K562 (cell line): ENCODE measurements around the gene HES4. TPM values are rescaled to one million over a fixed set of nuclear protein-coding genes. Genes with fewer than 3 reads are reported as not detected.

ENCODE experiments used
- CEBPG ChIP-seq, 3 experiments: fragments of 200-800 bp in 1 of 3; sonication (Bioruptor generic) in 1 of 3; sonication (generic) in 1 of 3; formaldehyde crosslinking in 1 of 3; IDR thresholded peaks in 2 of 3; conservative IDR thresholded peaks in 1 of 3; 2 replicates each; pipeline versions ENCODE4 v1.6.1 to v1.8.0; 2016 to 2022; ENCODE audit warnings: missing compliant biosample characterization in 2 of 3, missing genetic modification characterization in 2 of 3, mild to moderate bottlenecking in 1 of 3, missing genetic modification reagents in 1 of 3
- CTBP1 ChIP-seq: fragments of 450-650 bp; IDR thresholded peaks from 2 replicates; pipeline ENCODE4 v1.6.1; 2016; ENCODE audit warnings: borderline replicate concordance
- EHMT2 ChIP-seq: fragments of 450-650 bp; IDR thresholded peaks from 2 replicates; pipeline ENCODE4 v1.6.1; 2018; ENCODE audit warnings: antibody characterized with exemption
- ELF2 ChIP-seq: fragments of 250-450 bp; sonication (Bioruptor Pico); IDR thresholded peaks from 2 replicates; pipeline ENCODE4 v1.5.0; 2021; ENCODE audit warnings: mild to moderate bottlenecking
- ELF4 ChIP-seq: fragments of 450-650 bp; formaldehyde crosslinking; IDR thresholded peaks from 2 replicates; pipeline ENCODE4 v1.4.0; 2022; ENCODE audit warnings: missing genetic modification characterization
- GABPB1 ChIP-seq: sonication (generic); formaldehyde crosslinking; IDR thresholded peaks from 2 replicates; pipeline ENCODE4 v1.8.0; 2022; ENCODE audit warnings: mild to moderate bottlenecking, missing genetic modification reagents
- ILF3 ChIP-seq: fragments of 450-650 bp; IDR thresholded peaks from 2 replicates; pipeline ENCODE4 v1.6.1; 2018; ENCODE audit warnings: antibody characterized with exemption, mild to moderate bottlenecking, moderate library complexity, borderline replicate concordance
- KLF10 ChIP-seq: fragments of 250-450 bp; sonication (Bioruptor Pico); IDR thresholded peaks from 2 replicates; pipeline ENCODE4 v1.6.1; 2021; ENCODE audit warnings: matching md5 sums
- MYNN ChIP-seq, 2 experiments: sonication (generic); formaldehyde crosslinking in 1 of 2; IDR thresholded peaks; 2 replicates each; pipeline versions ENCODE4 v1.5.0 to v1.6.1; 2016 to 2020; ENCODE audit warnings: antibody characterized with exemption in 1 of 2, missing genetic modification reagents in 1 of 2
- PCBP2 ChIP-seq: fragments of 200-400 bp; formaldehyde crosslinking; IDR thresholded peaks from 2 replicates; pipeline ENCODE4 v1.6.1; 2018; ENCODE audit warnings: low read length, low read depth, mild to moderate bottlenecking, moderate library complexity; ENCODE audit not compliant: poor library complexity, severe bottlenecking
- SMARCA5 ChIP-seq: fragments of 450-650 bp; IDR thresholded peaks from 2 replicates; pipeline ENCODE4 v1.6.1; 2016
- ZNF224 ChIP-seq: sonication (generic); formaldehyde crosslinking; IDR thresholded peaks from 2 replicates; pipeline ENCODE4 v1.8.0; 2022; ENCODE audit warnings: mild to moderate bottlenecking, missing genetic modification reagents
- polyA plus RNA-seq, 8 experiments: library from polyadenylated mRNA; depleted of rRNA in 4 of 8; stranded (reverse) in 5 of 8; unstranded in 3 of 8; fragments of >200 nt; fragmentation: Nextera tagmentation in 2 of 8; fragmentation: Illumina TruSeq in 1 of 8; extraction: Ambion mirVana in 2 of 8; extraction: Trizol in 1 of 8; gene quantifications; 2 replicates each; pipeline versions ENCODE4 v1.2.1 to v1.2.3, GENCODE V29; 2011 to 2014; ENCODE audit warnings: inconsistent platforms in 1 of 8, missing spikeins in 1 of 8
- total RNA-seq, 7 experiments: library from RNA; depleted of rRNA in 6 of 7; stranded (reverse); fragments of >200 nt in 6 of 7; fragmentation: Illumina TruSeq in 2 of 7; extraction: Trizol in 2 of 7; gene quantifications; 2 replicates each; pipeline versions ENCODE4 v1.2.1 to v1.2.3, GENCODE V29; 2011 to 2021; ENCODE audit warnings: low replicate concordance in 1 of 7
- TF ChIP-seq, protein P1 (sequence below): fragments of 450-650 bp; IDR thresholded peaks from 2 replicates; pipeline ENCODE4 v1.6.1; 2016; ENCODE audit warnings: mild to moderate bottlenecking, moderate library complexity
- TF ChIP-seq, protein P2 (sequence below): sonication (generic); formaldehyde crosslinking; IDR thresholded peaks from 2 replicates; pipeline ENCODE4 v1.9.0; 2022; ENCODE audit warnings: mild to moderate bottlenecking, missing genetic modification reagents

The HES4 gene
- total and polyA plus RNA-seq, 9 of the 15 experiments (the other 6 are each of a cell fraction or from before 2014, with no cell fraction given) = 0.21 to 43.7 (median 5.3) TPM; not detected in 2

DNA sequence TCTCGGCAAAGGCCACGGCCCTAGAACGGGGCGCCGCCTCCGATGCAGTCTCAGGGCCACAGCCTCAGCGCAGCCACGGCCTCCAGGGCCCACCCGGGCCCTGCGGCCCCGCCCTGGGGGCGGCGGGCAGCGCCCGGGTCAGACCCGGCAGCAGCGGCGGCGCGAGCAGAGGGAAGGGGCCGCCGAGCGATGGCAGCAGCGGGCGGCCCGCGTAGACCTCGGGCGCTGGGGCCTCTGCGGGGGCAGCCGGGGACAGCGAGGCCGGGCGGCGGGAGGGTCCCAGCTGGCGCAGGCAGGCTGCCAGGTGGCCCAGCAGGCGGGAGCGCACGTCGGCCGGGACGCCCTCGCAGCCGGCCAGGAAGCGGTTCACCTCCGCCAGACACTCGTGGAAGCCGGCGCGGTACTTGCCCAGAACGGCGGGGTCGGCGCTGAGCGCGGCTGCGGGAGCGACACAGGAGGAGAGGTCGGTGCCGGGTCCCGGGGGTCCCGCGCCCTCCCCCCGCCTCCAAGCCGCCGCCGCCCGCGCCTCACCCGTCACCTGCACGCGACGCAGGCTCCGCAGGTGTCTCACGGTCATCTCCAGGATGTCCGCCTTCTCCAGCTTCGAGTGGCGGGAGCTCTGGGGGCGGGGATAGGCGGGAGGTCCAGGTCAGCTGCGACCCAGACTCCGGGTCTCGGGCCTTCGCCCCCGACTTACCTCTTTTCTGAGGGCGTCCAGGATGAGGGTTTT lies 737 bp downstream of the HES4 start (continued):
- TF ChIP-seq, protein P1, sequence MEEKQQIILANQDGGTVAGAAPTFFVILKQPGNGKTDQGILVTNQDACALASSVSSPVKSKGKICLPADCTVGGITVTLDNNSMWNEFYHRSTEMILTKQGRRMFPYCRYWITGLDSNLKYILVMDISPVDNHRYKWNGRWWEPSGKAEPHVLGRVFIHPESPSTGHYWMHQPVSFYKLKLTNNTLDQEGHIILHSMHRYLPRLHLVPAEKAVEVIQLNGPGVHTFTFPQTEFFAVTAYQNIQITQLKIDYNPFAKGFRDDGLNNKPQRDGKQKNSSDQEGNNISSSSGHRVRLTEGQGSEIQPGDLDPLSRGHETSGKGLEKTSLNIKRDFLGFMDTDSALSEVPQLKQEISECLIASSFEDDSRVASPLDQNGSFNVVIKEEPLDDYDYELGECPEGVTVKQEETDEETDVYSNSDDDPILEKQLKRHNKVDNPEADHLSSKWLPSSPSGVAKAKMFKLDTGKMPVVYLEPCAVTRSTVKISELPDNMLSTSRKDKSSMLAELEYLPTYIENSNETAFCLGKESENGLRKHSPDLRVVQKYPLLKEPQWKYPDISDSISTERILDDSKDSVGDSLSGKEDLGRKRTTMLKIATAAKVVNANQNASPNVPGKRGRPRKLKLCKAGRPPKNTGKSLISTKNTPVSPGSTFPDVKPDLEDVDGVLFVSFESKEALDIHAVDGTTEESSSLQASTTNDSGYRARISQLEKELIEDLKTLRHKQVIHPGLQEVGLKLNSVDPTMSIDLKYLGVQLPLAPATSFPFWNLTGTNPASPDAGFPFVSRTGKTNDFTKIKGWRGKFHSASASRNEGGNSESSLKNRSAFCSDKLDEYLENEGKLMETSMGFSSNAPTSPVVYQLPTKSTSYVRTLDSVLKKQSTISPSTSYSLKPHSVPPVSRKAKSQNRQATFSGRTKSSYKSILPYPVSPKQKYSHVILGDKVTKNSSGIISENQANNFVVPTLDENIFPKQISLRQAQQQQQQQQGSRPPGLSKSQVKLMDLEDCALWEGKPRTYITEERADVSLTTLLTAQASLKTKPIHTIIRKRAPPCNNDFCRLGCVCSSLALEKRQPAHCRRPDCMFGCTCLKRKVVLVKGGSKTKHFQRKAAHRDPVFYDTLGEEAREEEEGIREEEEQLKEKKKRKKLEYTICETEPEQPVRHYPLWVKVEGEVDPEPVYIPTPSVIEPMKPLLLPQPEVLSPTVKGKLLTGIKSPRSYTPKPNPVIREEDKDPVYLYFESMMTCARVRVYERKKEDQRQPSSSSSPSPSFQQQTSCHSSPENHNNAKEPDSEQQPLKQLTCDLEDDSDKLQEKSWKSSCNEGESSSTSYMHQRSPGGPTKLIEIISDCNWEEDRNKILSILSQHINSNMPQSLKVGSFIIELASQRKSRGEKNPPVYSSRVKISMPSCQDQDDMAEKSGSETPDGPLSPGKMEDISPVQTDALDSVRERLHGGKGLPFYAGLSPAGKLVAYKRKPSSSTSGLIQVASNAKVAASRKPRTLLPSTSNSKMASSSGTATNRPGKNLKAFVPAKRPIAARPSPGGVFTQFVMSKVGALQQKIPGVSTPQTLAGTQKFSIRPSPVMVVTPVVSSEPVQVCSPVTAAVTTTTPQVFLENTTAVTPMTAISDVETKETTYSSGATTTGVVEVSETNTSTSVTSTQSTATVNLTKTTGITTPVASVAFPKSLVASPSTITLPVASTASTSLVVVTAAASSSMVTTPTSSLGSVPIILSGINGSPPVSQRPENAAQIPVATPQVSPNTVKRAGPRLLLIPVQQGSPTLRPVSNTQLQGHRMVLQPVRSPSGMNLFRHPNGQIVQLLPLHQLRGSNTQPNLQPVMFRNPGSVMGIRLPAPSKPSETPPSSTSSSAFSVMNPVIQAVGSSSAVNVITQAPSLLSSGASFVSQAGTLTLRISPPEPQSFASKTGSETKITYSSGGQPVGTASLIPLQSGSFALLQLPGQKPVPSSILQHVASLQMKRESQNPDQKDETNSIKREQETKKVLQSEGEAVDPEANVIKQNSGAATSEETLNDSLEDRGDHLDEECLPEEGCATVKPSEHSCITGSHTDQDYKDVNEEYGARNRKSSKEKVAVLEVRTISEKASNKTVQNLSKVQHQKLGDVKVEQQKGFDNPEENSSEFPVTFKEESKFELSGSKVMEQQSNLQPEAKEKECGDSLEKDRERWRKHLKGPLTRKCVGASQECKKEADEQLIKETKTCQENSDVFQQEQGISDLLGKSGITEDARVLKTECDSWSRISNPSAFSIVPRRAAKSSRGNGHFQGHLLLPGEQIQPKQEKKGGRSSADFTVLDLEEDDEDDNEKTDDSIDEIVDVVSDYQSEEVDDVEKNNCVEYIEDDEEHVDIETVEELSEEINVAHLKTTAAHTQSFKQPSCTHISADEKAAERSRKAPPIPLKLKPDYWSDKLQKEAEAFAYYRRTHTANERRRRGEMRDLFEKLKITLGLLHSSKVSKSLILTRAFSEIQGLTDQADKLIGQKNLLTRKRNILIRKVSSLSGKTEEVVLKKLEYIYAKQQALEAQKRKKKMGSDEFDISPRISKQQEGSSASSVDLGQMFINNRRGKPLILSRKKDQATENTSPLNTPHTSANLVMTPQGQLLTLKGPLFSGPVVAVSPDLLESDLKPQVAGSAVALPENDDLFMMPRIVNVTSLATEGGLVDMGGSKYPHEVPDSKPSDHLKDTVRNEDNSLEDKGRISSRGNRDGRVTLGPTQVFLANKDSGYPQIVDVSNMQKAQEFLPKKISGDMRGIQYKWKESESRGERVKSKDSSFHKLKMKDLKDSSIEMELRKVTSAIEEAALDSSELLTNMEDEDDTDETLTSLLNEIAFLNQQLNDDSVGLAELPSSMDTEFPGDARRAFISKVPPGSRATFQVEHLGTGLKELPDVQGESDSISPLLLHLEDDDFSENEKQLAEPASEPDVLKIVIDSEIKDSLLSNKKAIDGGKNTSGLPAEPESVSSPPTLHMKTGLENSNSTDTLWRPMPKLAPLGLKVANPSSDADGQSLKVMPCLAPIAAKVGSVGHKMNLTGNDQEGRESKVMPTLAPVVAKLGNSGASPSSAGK = peak; percentile 66; the same call in 1 of the 2 replicates
- TF ChIP-seq SMARCA5 (no peak), PCBP2 (no peak), ZNF224 (CRISPR knock-in tag) (no peak), KLF10 (no peak), CEBPG (CRISPR knock-in tag; IDR thresholded peaks at IDR 0.05) (no peak), CEBPG (tag; conservative IDR thresholded peaks at IDR 0.05 in 1 of 2, IDR thresholded peaks at IDR 0.05 in 1 of 2) (no peak), EHMT2 (no peak), CTBP1 (peak; percentile 88), ELF2 (CRISPR knock-in tag) (no peak), GABPB1 (CRISPR knock-in tag) (peak; percentile 21; the same call in 1 of the 2 replicates), ILF3 (no peak), MYNN (IDR thresholded peaks at IDR 0.05) (no peak), MYNN (CRISPR knock-in tag; IDR thresholded peaks at IDR 0.05) (no peak), ELF4 (CRISPR knock-in tag) (no peak)
- TF ChIP-seq, protein P2, sequence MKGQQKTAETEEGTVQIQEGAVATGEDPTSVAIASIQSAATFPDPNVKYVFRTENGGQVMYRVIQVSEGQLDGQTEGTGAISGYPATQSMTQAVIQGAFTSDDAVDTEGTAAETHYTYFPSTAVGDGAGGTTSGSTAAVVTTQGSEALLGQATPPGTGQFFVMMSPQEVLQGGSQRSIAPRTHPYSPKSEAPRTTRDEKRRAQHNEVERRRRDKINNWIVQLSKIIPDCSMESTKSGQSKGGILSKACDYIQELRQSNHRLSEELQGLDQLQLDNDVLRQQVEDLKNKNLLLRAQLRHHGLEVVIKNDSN = no peak
